H9 (cell line): ENCODE measurements around the gene COL4A2. TPM values are rescaled to one million over a fixed set of nuclear protein-coding genes. Genes with fewer than 3 reads are reported as not detected.

ENCODE experiments used
- DNase-seq: peaks from one replicate; pipeline ENCODE4 v3.0.0-alpha.2; 2017
- H2AFZ ChIP-seq: one replicate; pipeline ENCODE4 v1.6.1; 2013; ENCODE audit warnings: mild to moderate bottlenecking, low read length, control low read depth, moderate library complexity
- H2AK5ac ChIP-seq: 2 replicates; pipeline ENCODE4 v1.6.1; 2013; ENCODE audit warnings: low read length, control low read depth, mixed read lengths; ENCODE audit not compliant: insufficient read length
- H2BK120ac ChIP-seq: one replicate; pipeline ENCODE4 v1.6.1; 2013; ENCODE audit warnings: low read depth, mild to moderate bottlenecking, low read length, control low read depth, inconsistent platforms; ENCODE audit not compliant: poor library complexity, severe bottlenecking
- H2BK12ac ChIP-seq: 2 replicates; pipeline ENCODE4 v1.6.1; 2013; ENCODE audit warnings: low read length, control low read depth, mixed read lengths, low read depth; ENCODE audit not compliant: insufficient read length
- H2BK15ac ChIP-seq: 2 replicates; pipeline ENCODE4 v1.6.1; 2013; ENCODE audit warnings: low read depth, low read length, control low read depth
- H2BK20ac ChIP-seq: one replicate; pipeline ENCODE4 v1.6.1; 2013; ENCODE audit warnings: low read depth, mild to moderate bottlenecking, low read length, control low read depth, inconsistent platforms; ENCODE audit not compliant: poor library complexity, severe bottlenecking
- H2BK5ac ChIP-seq: 2 replicates; pipeline ENCODE4 v1.6.1; 2013; ENCODE audit warnings: low read length, control low read depth, mixed read lengths; ENCODE audit not compliant: insufficient read length
- H3K14ac ChIP-seq: 2 replicates; pipeline ENCODE4 v1.6.1; 2013; ENCODE audit warnings: low read length, control low read depth; ENCODE audit not compliant: insufficient read depth
- H3K18ac ChIP-seq: 2 replicates; pipeline ENCODE4 v1.6.1; 2013; ENCODE audit warnings: low read depth, mild to moderate bottlenecking, mixed read lengths, low read length, control low read depth; ENCODE audit not compliant: insufficient read length
- H3K23ac ChIP-seq: 2 replicates; pipeline ENCODE4 v1.6.1; 2013; ENCODE audit warnings: low read length, control low read depth, mixed read lengths, low read depth; ENCODE audit not compliant: insufficient read length
- H3K23me2 ChIP-seq: 2 replicates; pipeline ENCODE4 v1.6.1; 2013; ENCODE audit warnings: low read depth, mild to moderate bottlenecking, mixed read lengths, low read length, control low read depth; ENCODE audit not compliant: insufficient read length, poor library complexity, severe bottlenecking
- H3K27ac ChIP-seq: 2 replicates; pipeline ENCODE4 v1.5.1; 2013; ENCODE audit warnings: low read length, control low read depth, mixed read lengths, low read depth; ENCODE audit not compliant: insufficient read length
- H3K27me3 ChIP-seq: 2 replicates; pipeline ENCODE4 v1.6.1; 2013; ENCODE audit warnings: low read length, control low read depth, inconsistent platforms; ENCODE audit not compliant: insufficient read depth
- H3K4ac ChIP-seq: 2 replicates; pipeline ENCODE4 v1.6.1; 2013; ENCODE audit warnings: low read depth, mild to moderate bottlenecking, control low read depth, inconsistent platforms, low read length, moderate library complexity
- H3K4me1 ChIP-seq: 2 replicates; pipeline ENCODE4 v1.6.1; 2013; ENCODE audit warnings: low read length, control low read depth, inconsistent platforms; ENCODE audit not compliant: insufficient read depth
- H3K4me2 ChIP-seq: 2 replicates; pipeline ENCODE4 v1.6.1; 2013; ENCODE audit warnings: low read length, control low read depth, mixed read lengths; ENCODE audit not compliant: insufficient read length, insufficient read depth
- H3K56ac ChIP-seq: 2 replicates; pipeline ENCODE4 v1.6.1; 2013; ENCODE audit warnings: low read depth, mild to moderate bottlenecking, mixed read lengths, low read length, control low read depth; ENCODE audit not compliant: insufficient read length
- H3K79me1 ChIP-seq: 2 replicates; pipeline ENCODE4 v1.6.1; 2013; ENCODE audit warnings: low read depth, mild to moderate bottlenecking, moderate library complexity, low read length, control low read depth, inconsistent platforms; ENCODE audit not compliant: insufficient read depth, poor library complexity, severe bottlenecking
- H3K79me2 ChIP-seq: 2 replicates; pipeline ENCODE4 v1.6.1; 2013; ENCODE audit warnings: low read length, control low read depth, inconsistent platforms; ENCODE audit not compliant: insufficient read depth
- H3K9ac ChIP-seq: 2 replicates; pipeline ENCODE4 v1.6.1; 2013; ENCODE audit warnings: low read length, control low read depth, mixed read lengths; ENCODE audit not compliant: insufficient read length; ENCODE audit errors: extremely low read depth
- H3K9me3 ChIP-seq: one replicate; pipeline ENCODE4 v1.6.1; 2013; ENCODE audit warnings: low read depth, low read length, inconsistent platforms; ENCODE audit not compliant: control insufficient read depth
- H3T11ph ChIP-seq: one replicate; pipeline ENCODE4 v1.6.1; 2013; ENCODE audit warnings: mild to moderate bottlenecking, low read length, control low read depth, inconsistent platforms
- H4K20me1 ChIP-seq: one replicate; pipeline ENCODE4 v1.6.1; 2013; ENCODE audit not compliant: control insufficient read depth, insufficient read length, insufficient read depth
- H4K5ac ChIP-seq: 2 replicates; pipeline ENCODE4 v1.6.1; 2013; ENCODE audit warnings: low read depth, mild to moderate bottlenecking, mixed read lengths, low read length, control low read depth; ENCODE audit not compliant: insufficient read length
- H4K8ac ChIP-seq: replicated peaks from 2 replicates; pipeline ENCODE4 v1.6.1; 2013; ENCODE audit warnings: low read length, control low read depth, mixed read lengths, low read depth; ENCODE audit not compliant: insufficient read length
- H4K91ac ChIP-seq: 2 replicates; pipeline ENCODE4 v1.6.1; 2013; ENCODE audit warnings: low read depth, mild to moderate bottlenecking, moderate library complexity, mixed read lengths, low read length, control low read depth; ENCODE audit not compliant: insufficient read length
- H3K27ac Mint-ChIP-seq, 3 experiments: 2 replicates in 2 of 3; 3 replicates in 1 of 3; pipeline ENCODE4 v1.8.0; 2020 to 2021; ENCODE audit warnings: mixed read lengths in 3 of 3, mild to moderate bottlenecking in 1 of 3, moderate library complexity in 1 of 3
- H3K27me3 Mint-ChIP-seq: 2 replicates; pipeline ENCODE4 v1.8.0; 2021; ENCODE audit warnings: low read depth, mild to moderate bottlenecking, moderate library complexity, mixed read lengths
- H3K36me3 Mint-ChIP-seq, 3 experiments: 2 replicates in 2 of 3; 3 replicates in 1 of 3; pipeline ENCODE4 v1.8.0; 2020 to 2021; ENCODE audit warnings: low read depth in 3 of 3, mixed read lengths in 3 of 3; ENCODE audit not compliant: insufficient read depth in 1 of 3
- H3K4me1 Mint-ChIP-seq, 2 experiments: 2 replicates each; pipeline ENCODE4 v1.8.0; 2020; ENCODE audit warnings: mixed read lengths in 2 of 2
- H3K4me3 Mint-ChIP-seq, 2 experiments: 2 replicates in 1 of 2; 3 replicates in 1 of 2; pipeline ENCODE4 v1.8.0; 2020 to 2021; ENCODE audit warnings: mild to moderate bottlenecking in 2 of 2, mixed read lengths in 2 of 2, moderate library complexity in 1 of 2
- H3K9me3 Mint-ChIP-seq, 2 experiments: 2 replicates in 1 of 2; 3 replicates in 1 of 2; pipeline ENCODE4 v1.8.0; 2020; ENCODE audit warnings: mild to moderate bottlenecking in 2 of 2, mixed read lengths in 2 of 2, moderate library complexity in 1 of 2
- WGBS: extraction: QIAGEN DNeasy Blood & Tissue Kit; methylation state at CpG from one replicate; pipeline ENCODE4 v1.1.7; 2013; ENCODE audit warnings: missing lambda C conversion rate, low lambda C conversion rate, mixed read lengths; ENCODE audit not compliant: insufficient read length; ENCODE audit errors: extremely low coverage; 5-methylcytosine and 5-hydroxymethylcytosine counted together
- total RNA-seq: library from RNA; stranded (reverse); gene quantifications from 2 replicates; pipeline ENCODE4 v1.2.1, GENCODE V29; 2021
- TF ChIP-seq, protein P1 (sequence below): fragments of 200-600 bp; sonication (generic); conservative IDR thresholded peaks from 3 replicates; pipeline ENCODE4 v1.8.0; 2021; ENCODE audit warnings: antibody characterized with exemption, mild to moderate bottlenecking

COL4A2 gene
- total RNA-seq, 1 experiment from 2014 or later = 76.5 TPM

DNA sequence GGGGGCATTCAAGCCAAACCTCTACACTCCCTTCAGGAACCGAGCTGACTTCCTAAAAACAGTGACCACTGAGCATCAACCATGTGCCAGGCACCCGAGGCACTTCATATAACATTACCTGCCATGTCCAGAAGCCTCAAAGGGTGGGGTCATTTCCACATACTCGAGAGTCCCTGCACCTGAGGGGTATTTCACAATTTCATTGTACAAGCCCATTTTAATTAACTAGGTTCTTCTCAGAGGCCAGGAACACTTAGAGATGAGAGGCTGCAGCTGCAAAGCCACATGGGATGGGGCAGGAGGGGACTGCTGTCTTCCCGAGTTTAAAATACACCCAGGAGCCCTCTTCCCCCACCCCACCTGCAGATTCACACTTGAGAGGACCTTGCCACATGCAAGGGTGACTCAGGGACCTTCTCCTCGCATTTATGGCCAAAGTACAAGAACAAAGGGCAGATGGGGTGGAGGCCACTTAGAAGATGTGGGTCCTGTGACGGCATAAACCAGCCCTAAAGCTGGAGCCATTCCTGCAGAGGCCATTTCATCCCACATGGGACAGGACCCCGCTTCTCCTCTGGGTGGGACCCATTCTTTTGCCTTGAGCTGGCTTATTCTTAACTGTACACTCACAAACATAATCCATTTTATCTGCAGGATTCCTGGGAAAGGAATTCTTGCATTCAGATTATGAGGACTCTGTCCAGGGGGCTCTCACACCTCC, 210.6 kb downstream of the COL4A2 start:
- no peaks in the 10 kb centered on the region for H3K27me3 Mint-ChIP-seq
- no CpG with 5 or more reads among the region's 7 CpGs for WGBS
- no peak overlapping the region for H3K27ac Mint-ChIP-seq

More for the DNA sequence above, 210.6 kb downstream of the COL4A2 start:
- peaks cover 2 to 17% (median 5%) of the 10 kb centered on the region in 3 experiments; a peak in 6 of 7 replicates for H3K36me3 Mint-ChIP-seq
- Histone ChIP-seq H4K8ac (no peak overlapping the region), H4K5ac (no peak overlapping the region), H2BK12ac (no peak overlapping the region), H2AK5ac (no peak overlapping the region), H3K79me1 (no peaks in the 10 kb centered on the region), H4K20me1 (no peaks in the 10 kb centered on the region), H3K4me1 (no peaks in the 10 kb centered on the region), H3K79me2 (no peaks in the 10 kb centered on the region), H3K56ac (no peak overlapping the region), H3K9me3 (no peaks in the 10 kb centered on the region), H3K27me3 (no peaks in the 10 kb centered on the region), H3K27ac (no peak overlapping the region), H3K23me2 (no peaks in the 10 kb centered on the region), H3K4ac (no peak overlapping the region), H2BK120ac (no peak overlapping the region), H2AFZ (no peak overlapping the region), H3K4me2 (no peak overlapping the region), H3T11ph (no peak overlapping the region), H2BK15ac (no peak overlapping the region), H3K23ac (no peak overlapping the region), H3K18ac (no peak overlapping the region), H4K91ac (no peak overlapping the region), H3K9ac (no peak overlapping the region), H3K14ac (no peak overlapping the region), H2BK5ac (no peak overlapping the region), H2BK20ac (no peak overlapping the region)
- H3K9me3 Mint-ChIP-seq = no peaks in the 10 kb centered on the region
- peaks cover 2 to 8% of the 10 kb centered on the region in 2 experiments; a peak in 2 of 4 replicates for H3K4me1 Mint-ChIP-seq
- no peak overlapping the region for H3K4me3 Mint-ChIP-seq
- TF ChIP-seq, protein P1, sequence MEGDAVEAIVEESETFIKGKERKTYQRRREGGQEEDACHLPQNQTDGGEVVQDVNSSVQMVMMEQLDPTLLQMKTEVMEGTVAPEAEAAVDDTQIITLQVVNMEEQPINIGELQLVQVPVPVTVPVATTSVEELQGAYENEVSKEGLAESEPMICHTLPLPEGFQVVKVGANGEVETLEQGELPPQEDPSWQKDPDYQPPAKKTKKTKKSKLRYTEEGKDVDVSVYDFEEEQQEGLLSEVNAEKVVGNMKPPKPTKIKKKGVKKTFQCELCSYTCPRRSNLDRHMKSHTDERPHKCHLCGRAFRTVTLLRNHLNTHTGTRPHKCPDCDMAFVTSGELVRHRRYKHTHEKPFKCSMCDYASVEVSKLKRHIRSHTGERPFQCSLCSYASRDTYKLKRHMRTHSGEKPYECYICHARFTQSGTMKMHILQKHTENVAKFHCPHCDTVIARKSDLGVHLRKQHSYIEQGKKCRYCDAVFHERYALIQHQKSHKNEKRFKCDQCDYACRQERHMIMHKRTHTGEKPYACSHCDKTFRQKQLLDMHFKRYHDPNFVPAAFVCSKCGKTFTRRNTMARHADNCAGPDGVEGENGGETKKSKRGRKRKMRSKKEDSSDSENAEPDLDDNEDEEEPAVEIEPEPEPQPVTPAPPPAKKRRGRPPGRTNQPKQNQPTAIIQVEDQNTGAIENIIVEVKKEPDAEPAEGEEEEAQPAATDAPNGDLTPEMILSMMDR = no peak
- DNase-seq = no peak
